ENCODE data around the gene XYLT1. TPM values are rescaled to one million over a fixed set of nuclear protein-coding genes. Genes with fewer than 3 reads are reported as not detected.

The XYLT1 gene
- total RNA-seq, 1 experiment from 2014 or later, result 1.7 TPM

- CTCF ChIA-PET, result no interaction called here
- H3K27ac ChIP-seq, result no peak overlapping the region
- no peaks in the 10 kb centered on the region for H4K20me1 ChIP-seq (ENCODE audit: insufficient read depth)
- POLR2A ChIA-PET (ENCODE audit: unreplicated experiment), result no interaction called here
- peaks cover 12% of the 10 kb centered on the region; the same call in 1 of the 2 replicates for H3K27me3 ChIP-seq (ENCODE audit: insufficient read depth, low read depth)
- no peaks in the 10 kb centered on the region for H3K36me3 ChIP-seq (ENCODE audit: low read depth)
- H3K4me3 ChIP-seq, result no peak overlapping the region
- H3F3A ChIP-seq (ENCODE audit: insufficient read depth, low read depth), result no peaks in the 10 kb centered on the region
- DNase-seq, result no peak
- H3K79me2 ChIP-seq (ENCODE audit: low read depth), result no peaks in the 10 kb centered on the region
- no peaks in the 10 kb centered on the region for H3K9me3 ChIP-seq (ENCODE audit: insufficient read depth, low read depth)
- no peak overlapping the region for H2AFZ ChIP-seq
- H3K4me1 ChIP-seq (replicated peaks; ENCODE audit: insufficient read depth), result no peaks in the 10 kb centered on the region
- H3K9me2 ChIP-seq (ENCODE audit: insufficient read depth), result no peaks in the 10 kb centered on the region
- no peak for TF ChIP-seq CTCF (conservative IDR thresholded peaks at IDR 0.05)
- TF ChIP-seq EZH2 (IDR thresholded peaks at IDR 0.05; ENCODE audit: low read depth), result no peak
- BruUV-seq (replicated peaks), result no TSS peak
- H3K4me2 ChIP-seq, result no peak overlapping the region
- intact Hi-C loops (cut with micrococcal nuclease; ENCODE audit: unreplicated experiment), result no loop called here
These were observed 224.4 kb downstream of the XYLT1 start for GRCh38 chr16:17246268-17246885.

GRCh38 chr16:17245776-17246175 lies 225.0 kb downstream of the XYLT1 start:
- H3K4me2 ChIP-seq, result no peak overlapping the region
- no peak overlapping the region for H3K4me3 ChIP-seq
- peaks cover 11% of the 10 kb centered on the region; the same call in 1 of the 2 replicates for H3K27me3 ChIP-seq (ENCODE audit: insufficient read depth, low read depth)
- no peak for DNase-seq
- TF ChIP-seq CTCF (conservative IDR thresholded peaks at IDR 0.05) (no peak), EZH2 (IDR thresholded peaks at IDR 0.05; ENCODE audit: low read depth) (no peak)
- intact Hi-C loops (cut with micrococcal nuclease; ENCODE audit: unreplicated experiment), result no loop called here
- no peaks in the 10 kb centered on the region for H4K20me1 ChIP-seq (ENCODE audit: insufficient read depth)
- no peak overlapping the region for H2AFZ ChIP-seq
- no TSS peak for BruUV-seq (replicated peaks)
- H3K9me2 ChIP-seq (ENCODE audit: insufficient read depth), result no peaks in the 10 kb centered on the region
- H3K9me3 ChIP-seq (ENCODE audit: insufficient read depth, low read depth), result no peaks in the 10 kb centered on the region
- ChIA-PET CTCF (no interaction called here), POLR2A (ENCODE audit: unreplicated experiment) (no interaction called here)
- no peak overlapping the region for H3K27ac ChIP-seq
- no peaks in the 10 kb centered on the region for H3K79me2 ChIP-seq (ENCODE audit: low read depth)
- H3K4me1 ChIP-seq (replicated peaks; ENCODE audit: insufficient read depth), result no peaks in the 10 kb centered on the region
- H3F3A ChIP-seq (ENCODE audit: insufficient read depth, low read depth), result no peaks in the 10 kb centered on the region
- no peaks in the 10 kb centered on the region for H3K36me3 ChIP-seq (ENCODE audit: low read depth)

- Histone ChIP-seq H3K4me3 (no peak overlapping the region), H3K9me2 (ENCODE audit: insufficient read depth) (no peaks in the 10 kb centered on the region), H3K79me2 (ENCODE audit: low read depth) (no peaks in the 10 kb centered on the region), H3K27me3 (ENCODE audit: insufficient read depth, low read depth) (peaks cover 11% of the 10 kb centered on the region; the same call in 1 of the 2 replicates), H2AFZ (no peak overlapping the region), H4K20me1 (ENCODE audit: insufficient read depth) (no peaks in the 10 kb centered on the region), H3K4me1 (replicated peaks; ENCODE audit: insufficient read depth) (no peaks in the 10 kb centered on the region), H3K27ac (no peak overlapping the region), H3K4me2 (no peak overlapping the region), H3F3A (ENCODE audit: insufficient read depth, low read depth) (no peaks in the 10 kb centered on the region), H3K36me3 (ENCODE audit: low read depth) (no peaks in the 10 kb centered on the region), H3K9me3 (ENCODE audit: insufficient read depth, low read depth) (no peaks in the 10 kb centered on the region)
- no TSS peak for BruUV-seq (replicated peaks)
- no peak for DNase-seq
- TF ChIP-seq EZH2 (IDR thresholded peaks at IDR 0.05; ENCODE audit: low read depth) (no peak), CTCF (conservative IDR thresholded peaks at IDR 0.05) (no peak)
- ChIA-PET CTCF (no interaction called here), POLR2A (ENCODE audit: unreplicated experiment) (no interaction called here)
- intact Hi-C loops (cut with micrococcal nuclease; ENCODE audit: unreplicated experiment), result no loop called here
These were observed 225.7 kb downstream of the XYLT1 start for GRCh38 chr16:17244872-17245551.

All from PC-9 (cell line).